Inferior parietal cortex (tissue), 1 donor: ENCODE data around the gene KIAA0753.
"Not testable (repeated sequence)": the region's sequence is repeated elsewhere in the genome, so short reads cannot be mapped to it uniquely, and the experiment has no call there.

Experiments used
- DNase-seq: peaks from one replicate; pipeline ENCODE4 v3.0.0-alpha.2; 2016; ENCODE audit errors: extremely low spot score

KIAA0753 gene

GRCh38 chr17:6668727-6669425 is 28.4 kb upstream of the KIAA0753 start:
- DNase-seq = no peak

GRCh38 chr17:6668219-6668618 is 27.7 kb upstream of the KIAA0753 start:
- no peak for DNase-seq

- DNase-seq = no peak
Observed at GRCh38 chr17:6667516-6667915, 27.0 kb upstream of the KIAA0753 start.

GRCh38 chr17:6666557-6666956 is 26.0 kb upstream of the KIAA0753 start:
- DNase-seq = no peak

- peak; percentile 83 for DNase-seq
Observed at GRCh38 chr17:6666077-6666521, 25.6 kb upstream of the KIAA0753 start.

- DNase-seq = not testable (repeated sequence)
Observed at GRCh38 chr17:6663200-6663599, 22.7 kb upstream of the KIAA0753 start.

GRCh38 chr17:6661464-6661848 is 20.9 kb upstream of the KIAA0753 start:
- DNase-seq = no peak

- no peak for DNase-seq
Observed at GRCh38 chr17:6660805-6661463, 20.4 kb upstream of the KIAA0753 start.

GRCh38 chr17:6660101-6660500 is 19.6 kb upstream of the KIAA0753 start:
- no peak for DNase-seq

GRCh38 chr17:6658411-6658810 is 17.9 kb upstream of the KIAA0753 start:
- DNase-seq = not testable (repeated sequence)

- DNase-seq = no peak
Observed at GRCh38 chr17:6657633-6658287, 17.2 kb upstream of the KIAA0753 start.

- DNase-seq = not testable (repeated sequence)
Observed at GRCh38 chr17:6656797-6657632, 16.5 kb upstream of the KIAA0753 start.

- DNase-seq = not testable (repeated sequence)
Observed at GRCh38 chr17:6655732-6656361, 15.3 kb upstream of the KIAA0753 start.

GRCh38 chr17:6654841-6655731 is 14.6 kb upstream of the KIAA0753 start:
- DNase-seq = no peak

- no peak for DNase-seq
Observed at GRCh38 chr17:6651919-6652452, 11.5 kb upstream of the KIAA0753 start.

GRCh38 chr17:6651354-6651918 is 10.9 kb upstream of the KIAA0753 start, which contains the start of the genes C17orf100 and MED31:
Gene C17orf100, plus strand, starts transcription at chr17:6651762. Its CDS starts 152 bp downstream, at chr17:6651914.
Gene MED31, minus strand, starts transcription at chr17:6651605. Its CDS starts 77 bp downstream, at chr17:6651528.
- peak; percentile 89 for DNase-seq

- no peak for DNase-seq
Observed at GRCh38 chr17:6648181-6648580, 7.7 kb upstream of the KIAA0753 start.

GRCh38 chr17:6643451-6644125 is 3.1 kb upstream of the KIAA0753 start:
- no peak for DNase-seq

- DNase-seq = no peak
Observed at GRCh38 chr17:6642592-6642991, 2.1 kb upstream of the KIAA0753 start.
